NCI-H2227 (cell line): ENCODE measurements around the gene TAF11.
A peak's percentile ranks its signal among the peaks of the same experiment; 100 is the strongest.
"Not testable (repeated sequence)": the region's sequence is repeated elsewhere in the genome, so short reads cannot be mapped to it uniquely, and the experiment has no call there.

Experiments used
- DNase-seq: peaks from one replicate; lab custom pipeline; 2025; ENCODE audit not compliant: unreplicated experiment; lab: John Stamatoyannopoulos, UW

TAF11 gene

DNA sequence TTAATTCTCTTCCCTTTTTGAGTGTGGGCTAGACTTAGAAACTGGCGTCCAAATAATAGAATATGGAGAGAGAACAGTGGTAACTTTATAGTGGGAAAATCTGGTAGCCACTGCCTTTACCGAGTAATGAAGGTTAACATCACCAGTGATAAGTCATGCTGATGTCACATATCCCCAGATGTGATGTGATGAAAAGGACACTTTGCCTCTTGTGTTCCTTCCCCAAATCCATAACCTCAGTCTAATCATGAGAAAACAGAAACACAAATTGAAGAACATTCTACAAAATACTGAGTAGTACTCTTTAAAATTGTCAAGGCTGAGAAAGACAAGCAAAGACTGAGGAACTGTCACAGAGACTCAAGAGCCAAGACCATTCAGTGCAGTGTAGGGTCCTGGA lies 19.0 kb upstream of the TAF11 start:
- DNase-seq = no peak

DNA sequence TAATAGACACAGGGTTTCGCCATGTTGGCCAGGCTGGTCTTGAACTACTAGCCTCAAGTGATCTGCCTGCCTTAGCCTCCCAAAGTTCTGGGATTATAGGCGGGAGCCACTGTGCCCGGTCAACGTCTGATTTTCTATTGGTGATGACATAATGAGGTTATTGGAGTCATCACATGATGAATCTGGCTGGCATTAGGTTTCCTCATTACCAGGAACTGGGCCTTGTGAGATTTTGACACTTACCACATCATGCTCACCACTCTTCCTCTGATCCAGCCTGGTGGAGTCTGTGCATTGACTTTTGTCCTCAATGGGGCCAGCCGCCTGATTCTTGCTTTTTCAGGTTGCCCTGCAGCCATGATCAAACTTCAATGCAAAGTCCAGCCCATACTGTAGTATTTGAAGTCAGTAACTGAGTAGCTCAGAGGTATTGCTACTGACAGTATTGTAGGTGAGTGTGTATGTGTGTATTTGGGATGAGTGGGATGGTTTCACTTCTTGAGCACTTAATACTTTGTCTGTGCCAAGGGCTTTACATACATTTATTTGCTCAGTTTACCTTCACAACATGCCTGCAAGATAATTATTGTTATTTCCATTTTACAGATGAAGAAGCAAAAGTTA lies 17.3 kb upstream of the TAF11 start:
- no peak for DNase-seq

DNA sequence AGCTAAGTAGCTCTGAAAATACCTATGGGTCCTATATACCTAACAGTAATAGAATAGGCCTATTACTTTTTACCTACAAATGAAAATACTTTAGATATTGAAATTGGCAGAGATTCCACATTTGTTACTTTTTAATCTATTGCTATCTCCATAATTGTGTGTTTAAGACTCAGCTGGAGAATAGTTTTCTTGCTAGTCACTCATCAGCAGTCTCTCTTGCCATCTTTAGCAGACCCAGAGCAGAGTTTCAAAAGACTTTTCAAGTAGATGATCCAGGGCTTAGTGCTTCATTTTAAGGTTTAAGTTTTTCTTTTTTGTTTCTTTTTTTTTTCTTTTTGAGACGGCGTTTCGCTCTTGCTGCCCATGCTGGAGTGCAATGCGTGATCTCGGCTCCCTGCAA lies 14.1 kb upstream of the TAF11 start:
- no peak for DNase-seq

DNA sequence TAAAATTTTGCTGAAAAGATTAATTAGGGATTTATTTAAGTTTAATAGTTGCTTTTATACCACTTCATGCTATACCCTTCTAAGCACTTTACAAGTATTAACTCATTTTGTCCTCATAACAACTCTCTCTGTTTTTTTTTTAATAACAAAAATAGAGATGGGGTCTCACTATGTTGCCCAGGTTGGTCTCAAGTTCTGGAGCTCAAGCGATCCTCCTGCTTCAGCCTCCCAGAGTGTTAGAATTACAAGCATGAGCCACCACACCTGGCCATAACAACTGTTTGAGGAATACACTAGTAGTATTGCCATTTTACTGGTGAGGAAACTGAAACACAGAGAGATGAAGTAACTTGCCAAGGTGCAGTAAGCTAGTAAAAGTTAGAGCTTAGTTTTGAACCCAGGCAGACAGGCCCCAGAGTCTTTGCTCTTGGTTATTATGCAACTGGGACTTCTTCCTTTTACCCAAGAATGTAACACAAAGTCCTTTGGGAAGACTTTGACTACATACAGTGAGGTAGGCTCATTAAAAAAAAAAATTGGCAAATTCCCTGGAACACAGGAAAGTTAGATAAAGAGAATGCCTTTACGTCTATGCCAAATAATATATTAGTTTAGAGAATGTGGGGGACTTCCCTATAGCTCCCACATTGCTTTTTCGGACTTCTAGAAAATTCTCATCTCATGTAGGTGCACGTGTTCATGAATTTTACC lies 12.6 kb upstream of the TAF11 start:
- no peak for DNase-seq

DNA sequence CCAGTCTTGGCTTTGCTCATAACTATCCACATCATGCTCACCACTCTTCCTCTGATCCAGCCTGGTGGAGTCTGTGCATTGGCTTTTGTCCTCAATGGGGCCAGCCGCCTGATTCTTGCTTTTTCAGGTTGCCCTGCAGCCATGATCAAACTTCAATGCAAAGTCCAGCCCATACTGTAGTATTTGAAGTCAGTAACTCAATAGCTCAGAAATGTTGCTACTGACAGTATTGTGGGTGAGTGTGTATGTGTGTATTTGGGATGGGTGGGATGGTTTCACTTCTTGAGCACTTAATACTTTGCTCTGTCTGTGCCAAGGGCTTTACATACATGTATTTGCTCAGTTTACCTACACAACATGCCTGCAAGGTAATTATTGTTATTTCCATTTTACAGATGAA lies 11.9 kb upstream of the TAF11 start:
- DNase-seq = not testable (repeated sequence)

DNA sequence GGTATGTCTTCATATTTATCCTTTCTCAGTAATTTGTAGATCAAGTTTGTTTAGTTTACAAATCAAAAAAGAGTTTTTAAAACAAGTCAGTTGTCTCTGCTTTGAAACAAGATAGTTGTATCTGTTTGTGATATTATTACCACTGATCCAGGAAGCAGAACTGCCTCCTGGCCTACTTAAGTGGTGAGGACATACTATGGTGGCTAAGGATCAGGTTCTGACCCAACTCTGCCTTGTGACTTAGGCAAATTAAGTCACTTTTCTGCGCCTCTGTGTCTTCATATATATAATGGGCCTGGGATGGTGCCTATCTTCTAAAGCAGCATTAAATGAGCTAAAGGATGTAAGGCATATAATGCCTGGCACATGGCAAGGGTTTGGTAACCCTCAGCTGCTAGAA lies 9.9 kb upstream of the TAF11 start:
- no peak for DNase-seq

DNA sequence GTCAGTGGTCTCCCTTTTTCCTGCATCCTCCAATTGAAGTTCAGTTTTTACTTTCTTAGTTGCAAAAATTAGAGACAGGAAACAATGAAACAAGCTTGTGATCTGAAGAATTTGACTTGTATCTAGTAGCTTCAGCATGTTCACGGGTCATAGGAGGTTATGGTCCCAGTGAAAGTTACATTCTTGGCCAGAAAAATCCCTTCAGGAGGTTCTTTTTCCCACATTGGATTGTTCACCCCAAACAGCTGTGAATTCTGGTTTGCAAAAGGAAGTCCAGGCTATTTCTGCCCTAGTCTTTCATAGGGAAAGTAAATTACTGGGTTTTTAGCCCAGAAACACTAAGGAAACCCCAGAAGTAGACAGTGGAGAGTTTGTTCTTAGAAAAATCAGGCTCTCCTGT lies 9.3 kb upstream of the TAF11 start:
- DNase-seq = no peak

DNA sequence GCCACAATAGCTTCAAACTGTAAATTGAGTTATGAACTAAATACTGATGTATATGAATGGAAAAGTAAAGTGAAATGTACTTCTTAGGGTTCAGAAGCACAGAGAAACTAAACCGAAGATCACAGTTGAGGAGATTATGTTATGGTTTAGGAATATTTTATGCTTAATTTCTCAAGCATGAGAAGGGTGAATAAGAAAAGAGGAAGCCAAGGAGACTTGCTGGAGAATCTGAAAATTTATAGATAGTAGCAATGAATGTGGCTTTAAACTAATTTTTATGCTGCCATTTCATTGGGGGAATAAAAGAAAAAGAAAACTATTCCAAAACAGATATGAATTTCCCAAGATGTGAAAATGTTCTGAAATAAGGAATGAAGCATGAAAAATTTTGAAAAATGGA lies 6.9 kb upstream of the TAF11 start:
- DNase-seq = no peak

DNA sequence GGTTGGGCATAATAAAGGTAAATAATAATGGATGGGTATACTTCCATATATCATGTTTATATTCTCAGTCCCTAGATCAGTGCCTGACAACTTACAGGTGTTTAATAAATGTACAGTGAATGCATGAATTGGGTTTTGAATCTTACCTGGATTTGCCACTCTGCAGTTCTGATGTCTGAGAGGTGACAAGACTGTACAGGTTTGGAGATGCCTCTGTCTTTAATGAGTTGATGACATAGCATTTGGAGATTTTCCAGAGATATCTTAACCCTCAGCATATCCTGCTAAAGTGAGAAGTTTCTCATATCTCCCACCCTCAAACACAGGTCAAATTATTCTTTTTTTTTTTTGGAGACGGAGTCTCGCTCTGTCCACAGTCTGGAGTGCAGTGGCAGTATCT lies 3.5 kb upstream of the TAF11 start:
- no peak for DNase-seq

DNA sequence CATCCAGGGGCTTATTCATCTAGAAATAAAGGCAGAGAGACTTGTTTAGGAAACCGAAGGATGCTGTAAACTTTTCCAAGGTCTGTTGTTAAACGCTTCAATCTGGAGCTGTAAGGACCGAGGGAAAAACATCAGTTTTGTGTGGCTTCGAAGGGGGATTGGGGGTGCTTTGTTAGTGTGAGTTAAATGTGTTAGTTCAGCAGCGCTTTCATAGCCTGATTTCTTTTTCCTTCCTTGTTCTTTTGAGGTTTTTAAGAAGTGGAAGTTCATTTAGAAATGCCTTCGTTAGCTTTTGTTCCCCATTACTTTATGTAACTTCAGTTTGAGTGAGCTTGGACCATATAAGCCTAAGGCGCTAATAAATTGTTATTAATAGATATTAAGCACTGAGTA lies 2.7 kb upstream of the TAF11 start:
- DNase-seq = no peak

DNA sequence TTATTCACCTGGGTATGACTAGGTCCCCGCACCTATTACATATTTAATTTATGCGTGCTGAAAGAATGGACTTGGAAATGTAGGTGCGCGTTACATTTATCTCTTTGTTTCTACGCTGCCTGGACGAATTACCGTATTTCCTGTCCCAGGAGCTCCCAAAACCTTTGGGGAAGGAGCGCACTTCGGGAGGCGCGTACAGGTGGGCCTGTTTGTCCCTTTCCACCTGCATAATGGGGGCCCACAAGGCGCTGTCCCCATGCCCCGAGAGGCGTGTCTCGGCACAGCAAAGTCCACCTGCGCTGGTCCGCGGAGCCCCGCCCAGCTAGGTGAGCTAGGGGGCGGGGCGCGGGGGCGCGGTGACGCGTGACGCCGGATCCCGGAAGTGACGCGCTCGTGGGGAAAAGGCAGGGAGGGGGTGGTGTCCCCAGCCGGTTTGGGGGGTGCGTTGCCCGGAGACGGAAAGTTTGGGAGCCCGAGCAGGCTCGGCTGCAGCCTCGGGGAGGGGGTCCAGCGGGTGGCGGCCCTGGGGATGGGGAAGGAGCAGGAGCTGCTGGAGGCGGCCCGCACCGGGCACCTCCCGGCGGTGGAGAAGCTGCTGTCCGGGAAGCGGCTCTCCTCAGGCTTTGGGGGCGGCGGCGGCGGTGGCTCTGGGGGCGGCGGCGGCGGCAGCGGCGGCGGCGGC lies 1.2 kb upstream of the TAF11 start, which contains the start of gene ANKS1A:
ANKS1A (plus strand) TSS at position 382 of the 682 bp plus-strand sequence; CDS start at position 530, 148 bp downstream.
- DNase-seq = peak; percentile 89

DNA sequence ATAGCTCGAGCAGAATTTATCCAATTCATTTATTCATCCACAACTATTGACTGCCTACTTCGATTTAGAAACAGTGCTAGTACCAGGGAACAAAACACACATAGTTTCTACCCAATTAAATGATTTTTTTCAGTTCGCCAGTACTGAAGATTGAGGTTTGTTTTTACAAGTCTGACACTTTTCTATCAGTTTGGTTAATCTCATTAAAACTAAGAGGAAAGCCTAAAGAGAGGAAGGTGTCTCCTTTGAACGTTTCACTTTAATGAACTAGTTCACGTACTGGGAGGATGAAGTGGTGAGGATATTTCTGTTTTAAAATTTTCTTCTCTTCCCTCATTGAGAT lies 643 bp upstream of the TAF11 start:
- no peak for DNase-seq

DNA sequence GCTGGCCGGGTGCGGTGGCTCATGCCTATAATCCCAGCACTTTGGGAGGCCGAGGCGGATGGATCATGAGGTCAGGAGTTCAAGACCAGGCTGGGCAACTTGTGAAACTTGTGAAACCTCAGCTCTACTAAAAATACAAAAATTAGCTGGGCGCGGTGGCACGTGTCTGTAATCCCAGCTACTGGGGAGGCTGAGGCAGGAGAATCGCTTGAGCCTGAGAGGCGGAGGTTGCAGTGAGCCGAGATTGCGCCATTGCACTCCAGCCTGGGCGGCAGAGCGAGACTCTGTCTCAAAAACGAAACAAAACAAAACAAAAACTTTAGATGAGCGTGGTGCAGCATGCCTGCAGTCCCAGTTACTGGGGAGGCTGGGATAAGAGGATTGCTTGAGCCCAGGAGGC lies 2.0 kb downstream of the TAF11 start:
- DNase-seq = not testable (repeated sequence)

DNA sequence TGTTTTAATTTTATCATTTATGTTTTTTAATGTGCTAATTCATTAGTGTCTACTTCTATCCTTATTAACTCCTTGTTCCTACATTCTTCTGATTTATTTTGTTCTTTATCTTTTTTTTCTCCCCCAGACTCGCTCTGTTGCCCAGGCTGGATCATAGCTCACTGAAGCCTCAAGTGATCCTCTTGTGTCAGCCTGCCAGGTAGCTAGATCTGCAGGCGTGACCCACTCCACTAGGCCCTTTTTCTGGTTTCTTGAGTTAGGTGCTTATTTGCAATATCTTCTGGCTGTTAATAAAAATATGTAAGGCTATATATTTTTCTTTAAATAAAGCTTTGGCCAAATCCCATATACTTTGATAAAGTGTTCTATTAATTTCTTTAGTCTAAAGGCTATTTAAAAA lies 2.8 kb downstream of the TAF11 start:
- DNase-seq = no peak

DNA sequence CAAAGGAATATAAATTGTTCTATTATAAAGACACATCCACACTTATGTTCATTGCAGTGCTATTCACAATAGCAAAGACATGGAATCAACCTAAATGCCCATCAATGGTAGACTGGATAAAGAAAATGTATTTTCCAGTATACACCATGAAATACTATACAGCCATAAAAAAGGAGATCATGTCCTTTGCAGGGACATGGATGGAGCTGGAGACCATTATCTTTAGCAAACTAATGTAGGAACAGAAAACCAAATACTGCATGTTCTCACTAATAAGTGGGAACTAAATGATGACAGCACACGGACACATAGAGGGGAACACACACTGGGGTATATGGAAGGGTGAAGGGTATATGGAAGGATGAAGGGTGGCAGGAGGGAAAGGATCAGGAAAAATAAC lies 3.8 kb downstream of the TAF11 start:
- DNase-seq = not testable (repeated sequence)

DNA sequence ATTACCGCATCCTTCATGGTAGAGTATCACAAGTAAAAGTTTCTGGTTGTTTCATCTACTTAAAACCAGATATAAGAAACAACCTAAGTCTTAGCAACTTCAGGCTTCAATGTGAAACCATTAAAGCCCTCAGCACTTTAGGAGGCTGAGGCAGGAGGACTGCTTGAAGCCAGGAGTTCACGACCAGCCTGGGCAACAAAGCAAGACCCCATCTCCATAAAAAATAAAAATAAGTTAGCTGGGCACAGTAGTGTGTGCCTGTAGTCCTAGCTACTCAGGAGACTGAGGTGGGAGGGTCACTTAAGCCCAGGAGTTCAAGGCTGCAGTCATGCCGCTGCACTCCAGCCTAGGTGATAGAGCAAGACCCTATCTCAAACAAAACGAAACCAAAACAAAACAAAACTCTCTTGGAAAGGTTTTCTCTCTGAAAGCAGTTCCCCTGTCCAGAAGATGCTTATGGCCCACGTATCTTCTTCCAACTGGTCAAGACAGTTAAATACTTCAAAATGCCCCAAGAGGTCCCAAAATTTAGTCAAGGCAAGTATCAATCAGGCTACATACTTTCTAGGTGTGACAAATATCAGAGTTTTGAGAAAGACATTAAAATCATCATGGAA lies 9.9 kb downstream of the TAF11 start:
- no peak for DNase-seq

DNA sequence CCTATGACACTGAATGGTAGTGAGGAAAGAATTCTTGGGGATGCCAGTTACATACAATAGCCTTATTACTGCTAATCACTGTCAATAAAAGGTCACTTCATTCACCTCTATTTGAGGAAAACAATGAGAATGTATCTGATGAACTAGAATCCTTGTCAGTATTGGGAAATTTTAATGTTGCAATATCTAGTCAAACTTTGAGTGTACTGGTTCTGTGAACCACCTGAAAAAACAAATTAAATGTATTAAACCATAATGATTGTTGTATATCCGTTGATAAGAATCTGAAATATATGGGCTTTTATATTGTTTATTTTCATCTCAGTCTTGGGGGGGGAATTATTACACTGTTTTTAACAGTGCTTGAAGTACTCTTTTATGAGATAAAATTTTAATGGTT lies 10.6 kb downstream of the TAF11 start:
- no peak for DNase-seq

DNA sequence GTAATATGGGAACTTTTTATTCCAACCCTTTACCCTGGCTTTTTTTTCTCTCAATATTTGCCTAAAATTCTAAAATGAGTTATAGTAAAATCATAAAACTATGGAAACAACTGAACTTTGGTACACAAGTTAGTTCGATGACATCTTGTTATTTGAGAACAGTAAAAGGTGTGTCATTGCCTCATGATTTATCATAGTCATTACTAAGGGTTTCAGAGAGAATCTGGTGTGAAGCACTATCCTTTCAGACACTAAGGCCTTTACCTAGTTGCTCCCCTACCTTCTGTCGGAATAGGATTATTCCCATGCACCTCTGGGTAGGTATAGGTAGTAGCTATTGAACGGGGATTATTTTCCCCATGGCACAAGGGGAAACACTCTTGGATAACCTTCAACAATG lies 11.4 kb downstream of the TAF11 start:
- no peak for DNase-seq

DNA sequence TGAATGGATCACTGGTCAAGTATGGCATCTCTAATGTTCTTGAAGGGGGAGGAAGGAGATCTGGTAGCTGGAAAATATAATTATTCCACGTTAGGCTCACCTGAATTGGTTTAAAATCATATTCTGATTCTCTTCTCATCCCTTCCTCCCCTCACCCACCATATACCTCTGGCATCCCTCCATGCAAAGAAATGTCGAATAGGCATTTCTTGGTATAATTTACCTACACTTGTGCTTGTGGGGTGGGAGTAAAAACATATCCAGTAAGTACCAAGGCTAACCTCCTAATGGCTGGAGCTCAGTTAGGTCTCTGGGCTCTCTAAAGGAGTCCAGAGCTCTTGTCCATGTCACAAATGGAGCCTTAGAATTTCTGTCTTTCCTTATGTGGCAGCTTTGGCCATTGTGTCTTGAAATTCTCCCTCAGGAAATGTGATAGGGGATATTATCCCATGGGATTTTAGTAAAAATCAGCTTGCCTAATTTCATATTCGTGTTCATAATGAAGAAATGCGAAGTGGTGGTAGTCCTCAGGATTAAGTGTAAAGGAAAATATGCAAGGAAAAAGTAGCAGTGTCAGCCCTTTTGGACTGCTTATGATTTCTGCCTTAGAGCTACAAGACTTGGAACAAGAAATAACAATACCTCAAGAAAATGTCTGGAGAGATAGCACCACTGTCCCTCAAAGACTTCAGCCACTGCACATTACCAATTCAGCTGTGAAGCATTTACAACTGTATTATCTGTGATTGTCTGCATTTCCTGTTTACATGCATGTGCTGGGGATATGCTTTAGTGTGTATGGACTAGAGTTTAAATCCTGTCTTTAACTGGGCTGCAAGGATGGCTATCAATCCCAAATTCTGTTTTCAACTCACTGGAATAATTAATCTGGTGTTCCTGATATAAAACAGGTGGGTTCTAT lies 12.3 kb downstream of the TAF11 start:
- DNase-seq = no peak

DNA sequence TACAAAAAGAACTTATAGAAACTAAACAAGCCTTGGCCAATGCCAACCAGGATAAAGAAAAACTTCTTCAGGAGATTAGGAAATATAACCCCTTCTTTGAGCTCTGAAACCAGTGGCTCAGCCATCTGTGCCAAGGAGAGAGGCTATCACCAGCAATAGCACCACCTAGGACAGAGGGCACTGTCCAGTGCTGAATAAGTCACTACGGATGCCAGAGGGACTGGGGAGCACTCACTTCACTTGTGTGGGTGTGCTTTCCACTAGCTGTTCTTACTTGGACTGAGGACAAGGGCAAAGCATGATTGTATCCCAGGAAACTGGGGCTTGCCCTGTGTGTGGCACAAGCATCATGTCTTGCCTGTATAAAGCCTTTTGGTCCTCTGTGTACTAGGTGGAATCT lies 15.5 kb downstream of the TAF11 start:
- no peak for DNase-seq

DNA sequence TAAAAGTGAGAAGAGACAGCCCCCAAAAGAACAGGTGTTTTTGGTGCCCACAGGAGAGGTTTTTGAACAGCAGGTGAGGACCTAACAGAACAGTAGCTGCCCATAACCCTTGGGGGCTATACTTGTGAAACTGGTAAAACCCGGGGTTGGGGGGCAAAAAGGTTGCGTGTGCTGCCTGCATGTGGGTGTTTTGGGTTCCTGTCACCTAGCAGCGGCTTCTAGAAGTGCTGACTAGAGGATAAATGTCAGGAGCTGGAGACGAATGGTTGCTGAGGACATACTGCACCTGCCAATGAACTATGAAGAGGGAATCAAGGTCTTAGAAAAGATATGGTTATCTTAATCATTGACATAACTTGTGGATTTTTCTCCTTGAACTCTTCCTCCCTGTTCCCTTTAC lies 16.0 kb downstream of the TAF11 start:
- no peak for DNase-seq
